SK-N-SH (cell line): Measurements from ENCODE around the gene SETX. TPM values are rescaled to one million over a fixed set of nuclear protein-coding genes. Genes with fewer than 3 reads are reported as not detected.

ENCODE experiments used
- CTCF ChIA-PET: fragments of 300-600, 350-600 bp; formaldehyde crosslinking; extraction: SDS; loops from one replicate; lab custom pipeline; 2021; lab: Yijun Ruan, JAX
- POLR2A ChIA-PET: fragments of 350-600 bp; sonication (Branson Sonifier 250); formaldehyde crosslinking; extraction: SDS; loops from one replicate; lab custom pipeline; 2020; ENCODE audit warnings: antibody characterized with exemption, inconsistent platforms; lab: Yijun Ruan, JAX
- DNase-seq: peaks from one replicate; pipeline ENCODE4 v3.0.0; 2012
- H2AFZ ChIP-seq: fragments of 200-600 bp; sonication (generic); 2 replicates; pipeline ENCODE4 v1.8.1; 2016; ENCODE audit warnings: antibody characterized with exemption, mild to moderate bottlenecking, low read depth
- H3F3A ChIP-seq: fragments of 200-600 bp; sonication (generic); replicated peaks from 2 replicates; pipeline ENCODE3; 2016; ENCODE audit warnings: antibody characterized with exemption, mild to moderate bottlenecking; ENCODE audit not compliant: insufficient read depth
- H3K27ac ChIP-seq, 2 experiments: fragments of 200-500 bp in 1 of 2; fragments of 200-600 bp in 1 of 2; sonication (Bioruptor generic) in 1 of 2; sonication (generic), shearing (Covaris generic) in 1 of 2; 2 replicates each; pipeline versions ENCODE4 v1.5.1 to v1.6.1; 2014 to 2016; ENCODE audit warnings: low read depth in 2 of 2, inconsistent platforms in 1 of 2, low read length in 1 of 2, mild to moderate bottlenecking in 1 of 2, mixed read lengths in 1 of 2
- H3K27me3 ChIP-seq: fragments of 200-600 bp; sonication (generic), shearing (Covaris generic); 2 replicates; pipeline ENCODE4 v1.6.1; 2016; ENCODE audit warnings: mixed run types; ENCODE audit not compliant: insufficient read depth
- H3K36me3 ChIP-seq, 2 experiments: fragments of 200-500 bp in 1 of 2; fragments of 200-600 bp in 1 of 2; sonication (Bioruptor generic) in 1 of 2; sonication (generic) in 1 of 2; replicated peaks in 1 of 2; 2 replicates each; pipeline versions ENCODE3 to v1.5.1; 2014 to 2016; ENCODE audit warnings: low read length in 1 of 2, mild to moderate bottlenecking in 1 of 2; ENCODE audit not compliant: insufficient read depth in 2 of 2, control insufficient read depth in 1 of 2
- H3K4me1 ChIP-seq, 2 experiments: fragments of 200-500 bp in 1 of 2; fragments of 200-600 bp in 1 of 2; sonication (Bioruptor generic) in 1 of 2; sonication (generic), shearing (Covaris generic) in 1 of 2; 2 replicates each; pipeline versions ENCODE4 v1.5.1 to v1.6.1; 2014 to 2016; ENCODE audit warnings: low read depth in 1 of 2, low read length in 1 of 2, mixed run types in 1 of 2; ENCODE audit not compliant: insufficient read depth in 2 of 2, control insufficient read depth in 1 of 2
- H3K4me2 ChIP-seq: fragments of 200-600 bp; sonication (generic), shearing (Covaris generic); 2 replicates; pipeline ENCODE4 v1.6.1; 2017; ENCODE audit warnings: mixed run types
- H3K4me3 ChIP-seq, 2 experiments: fragments of 200-500 bp in 1 of 2; fragments of 200-600 bp in 1 of 2; sonication (Bioruptor generic) in 1 of 2; sonication (generic), shearing (Covaris generic) in 1 of 2; 2 replicates each; pipeline versions ENCODE4 v1.5.1 to v1.8.1; 2014 to 2016; ENCODE audit warnings: low read depth in 2 of 2, inconsistent platforms in 1 of 2, low read length in 1 of 2, mild to moderate bottlenecking in 1 of 2, mixed read lengths in 1 of 2, moderate library complexity in 1 of 2
- H3K79me2 ChIP-seq: fragments of 200-600 bp; sonication (generic); 2 replicates; pipeline ENCODE4 v1.8.1; 2017; ENCODE audit warnings: mild to moderate bottlenecking; ENCODE audit not compliant: insufficient read depth
- H3K9ac ChIP-seq: fragments of 200-600 bp; sonication (generic); 2 replicates; pipeline ENCODE4 v1.6.1; 2017; ENCODE audit warnings: mixed run types
- H3K9me2 ChIP-seq: fragments of 200-600 bp; sonication (generic); 2 replicates; pipeline ENCODE4 v1.6.1; 2017; ENCODE audit warnings: mixed run types
- H3K9me3 ChIP-seq: fragments of 200-600 bp; sonication (generic); 2 replicates; pipeline ENCODE4 v1.6.1; 2017; ENCODE audit warnings: mixed run types, mild to moderate bottlenecking, moderate library complexity
- H4K20me1 ChIP-seq: fragments of 200-600 bp; sonication (generic); 2 replicates; pipeline ENCODE4 v1.6.1; 2017; ENCODE audit warnings: mild to moderate bottlenecking, mixed run types; ENCODE audit not compliant: insufficient read depth
- CHD2 ChIP-seq: fragments of 150-350 bp; IDR thresholded peaks from 2 replicates; pipeline ENCODE4 v1.6.1; 2018; ENCODE audit warnings: low read length; ENCODE audit not compliant: partially characterized antibody
- ELF1 ChIP-seq: IDR thresholded peaks from 2 replicates; pipeline ENCODE4 v1.4.0; 2012
- EZH2phosphoT487 ChIP-seq: fragments of 200-600 bp; sonication (generic); IDR thresholded peaks from 2 replicates; pipeline ENCODE4 v1.6.1; 2017; ENCODE audit warnings: low read depth, mixed run types, mild to moderate bottlenecking, antibody characterized with exemption, moderate library complexity, borderline replicate concordance
- FOSL2 ChIP-seq: IDR thresholded peaks from 2 replicates; pipeline ENCODE4 v1.4.0; 2012; ENCODE audit warnings: low read depth, mild to moderate bottlenecking, moderate library complexity, borderline replicate concordance
- FOXJ3 ChIP-seq: sonication (generic); formaldehyde crosslinking; IDR thresholded peaks from 2 replicates; pipeline ENCODE4 v1.5.1; 2020; ENCODE audit warnings: mild to moderate bottlenecking, missing genetic modification reagents
- GABPA ChIP-seq: IDR thresholded peaks from 2 replicates; pipeline ENCODE4 v1.4.0; 2012; ENCODE audit warnings: low read depth, mild to moderate bottlenecking
- GATA2 ChIP-seq: sonication (generic); formaldehyde crosslinking; IDR thresholded peaks from 2 replicates; pipeline ENCODE4 v1.5.0; 2020; ENCODE audit warnings: mild to moderate bottlenecking, missing genetic modification reagents
- IRF3 ChIP-seq: fragments of 150-350 bp; IDR thresholded peaks from 2 replicates; pipeline ENCODE4 v1.6.1; 2016; ENCODE audit warnings: mild to moderate bottlenecking, low read depth, low read length
- JUND ChIP-seq: IDR thresholded peaks from 2 replicates; pipeline ENCODE4 v1.4.0; 2012
- MEF2A ChIP-seq: IDR thresholded peaks from 2 replicates; pipeline ENCODE4 v1.4.0; 2012; ENCODE audit warnings: low read depth, borderline replicate concordance
- NFIC ChIP-seq: IDR thresholded peaks from 2 replicates; pipeline ENCODE4 v1.4.0; 2012; ENCODE audit warnings: borderline replicate concordance
- POLR2AphosphoS5 ChIP-seq: IDR thresholded peaks from 2 replicates; pipeline ENCODE4 v1.6.1; 2012; ENCODE audit warnings: low read depth, low read length
- RAD21 ChIP-seq: IDR thresholded peaks from 2 replicates; pipeline ENCODE4 v1.6.1; 2012; ENCODE audit warnings: mild to moderate bottlenecking, low read length
- RCOR1 ChIP-seq: fragments of 150-350 bp; IDR thresholded peaks from 2 replicates; pipeline ENCODE4 v1.6.1; 2017; ENCODE audit warnings: antibody characterized with exemption, low read length
- RFX5 ChIP-seq: IDR thresholded peaks from 2 replicates; pipeline ENCODE4 v1.6.1; 2012; ENCODE audit warnings: mild to moderate bottlenecking, improper control_type of control experiment, low read length
- SIN3A ChIP-seq: IDR thresholded peaks from 2 replicates; pipeline ENCODE4 v1.6.1; 2012; ENCODE audit warnings: low read depth, mild to moderate bottlenecking, low read length, moderate library complexity, borderline replicate concordance
- SMC3 ChIP-seq: IDR thresholded peaks from 2 replicates; pipeline ENCODE4 v1.6.1; 2012; ENCODE audit warnings: low read depth, low read length, improper control_type of control experiment
- TAF1 ChIP-seq: IDR thresholded peaks from 2 replicates; pipeline ENCODE4 v1.6.1; 2012; ENCODE audit warnings: low read depth, mild to moderate bottlenecking, low read length, moderate library complexity, borderline replicate concordance
- TCF12 ChIP-seq: IDR thresholded peaks from 2 replicates; pipeline ENCODE4 v1.4.0; 2012
- YY1 ChIP-seq: IDR thresholded peaks from 2 replicates; pipeline ENCODE4 v1.4.0; 2012; ENCODE audit warnings: low read depth, mild to moderate bottlenecking
- WGBS: methylation state at CpG from one replicate; pipeline ENCODE4 v1.1.6; 2017; ENCODE audit warnings: low lambda C conversion rate; 5-methylcytosine and 5-hydroxymethylcytosine counted together
- polyA plus RNA-seq, 3 experiments: library from polyadenylated mRNA; depleted of rRNA; stranded (reverse); fragments of >200 nt; gene quantifications; 2 replicates each; pipeline ENCODE4 v1.2.3, GENCODE V29; 2012
- TF ChIP-seq, protein P1 (sequence below): IDR thresholded peaks from 2 replicates; pipeline ENCODE4 v1.4.0; 2012; ENCODE audit warnings: low read depth, borderline replicate concordance

The SETX gene
- polyA plus RNA-seq, 1 of the 3 experiments (the other 2 are of a cell fraction) = 12.3 TPM

- no peak for TF ChIP-seq GABPA
- no peak for TF ChIP-seq GATA2 (CRISPR knock-in tag)
- no peak for TF ChIP-seq TCF12
- TF ChIP-seq JUND = no peak
These were observed 70.9 kb downstream of the SETX start (continued) for GRCh38 chr9:132283863-132284262.

DNA sequence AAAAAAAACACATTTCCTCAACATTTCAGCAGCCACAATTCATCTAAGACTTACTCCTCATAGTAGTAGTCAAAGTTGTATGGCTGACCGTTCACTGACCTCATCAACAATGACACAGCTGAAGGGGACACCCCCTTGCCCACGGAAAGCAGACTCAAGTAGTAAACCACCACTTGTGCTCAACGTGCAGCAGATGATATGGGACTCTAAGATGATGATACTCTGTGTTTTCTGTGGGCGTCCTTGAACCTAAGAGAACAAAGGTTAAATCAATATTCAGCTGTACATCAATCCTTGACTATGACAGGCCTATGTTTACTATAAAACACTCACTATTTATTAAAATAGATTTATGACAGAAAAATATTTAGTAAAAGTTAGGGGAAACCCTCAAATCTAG, 71.6 kb downstream of the SETX start:
- H3K4me2 ChIP-seq = no peak overlapping the region
- H3K9me3 ChIP-seq = no peaks in the 10 kb centered on the region
- CTCF ChIA-PET = interaction anchor here (2.2 kb wide), 1 partner anchor 14 kb away, joined by 14 read pairs; no protein-coding TSS in a partner anchor
- no peak overlapping the region for H3K4me3 ChIP-seq
- no peaks in the 10 kb centered on the region for H3K27me3 ChIP-seq
- H3K9ac ChIP-seq = no peak overlapping the region
- H3K27ac ChIP-seq = no peak overlapping the region
- DNase-seq = no peak
- 79% methylated on average over 4 of the region's 4 CpGs for WGBS
- H3K79me2 ChIP-seq = 0 out of 2 replicates have a peak, but pooled peaks cover 11% of the 10 kb centered on the region
- no peaks in the 10 kb centered on the region for H3K9me2 ChIP-seq
- H3K4me1 ChIP-seq = no peaks in the 10 kb centered on the region
- peaks cover 6% of the 10 kb centered on the region for H4K20me1 ChIP-seq
- H3F3A ChIP-seq = peaks cover 5% of the 10 kb centered on the region
- H2AFZ ChIP-seq = no peak overlapping the region
- POLR2A ChIA-PET = no interaction called here
- H3K36me3 ChIP-seq = peaks cover 73 to 87% of the 10 kb centered on the region in 2 experiments
- TF ChIP-seq NFIC (no peak), RAD21 (no peak), SIN3A (no peak), RCOR1 (no peak), FOSL2 (no peak), ELF1 (no peak), FOXJ3 (CRISPR knock-in tag) (no peak), YY1 (no peak), IRF3 (no peak), CHD2 (no peak), EZH2phosphoT487 (no peak), POLR2AphosphoS5 (no peak), RFX5 (no peak), SMC3 (no peak), MEF2A (no peak), TAF1 (no peak), GATA2 (CRISPR knock-in tag) (no peak)
- TF ChIP-seq, protein P1, sequence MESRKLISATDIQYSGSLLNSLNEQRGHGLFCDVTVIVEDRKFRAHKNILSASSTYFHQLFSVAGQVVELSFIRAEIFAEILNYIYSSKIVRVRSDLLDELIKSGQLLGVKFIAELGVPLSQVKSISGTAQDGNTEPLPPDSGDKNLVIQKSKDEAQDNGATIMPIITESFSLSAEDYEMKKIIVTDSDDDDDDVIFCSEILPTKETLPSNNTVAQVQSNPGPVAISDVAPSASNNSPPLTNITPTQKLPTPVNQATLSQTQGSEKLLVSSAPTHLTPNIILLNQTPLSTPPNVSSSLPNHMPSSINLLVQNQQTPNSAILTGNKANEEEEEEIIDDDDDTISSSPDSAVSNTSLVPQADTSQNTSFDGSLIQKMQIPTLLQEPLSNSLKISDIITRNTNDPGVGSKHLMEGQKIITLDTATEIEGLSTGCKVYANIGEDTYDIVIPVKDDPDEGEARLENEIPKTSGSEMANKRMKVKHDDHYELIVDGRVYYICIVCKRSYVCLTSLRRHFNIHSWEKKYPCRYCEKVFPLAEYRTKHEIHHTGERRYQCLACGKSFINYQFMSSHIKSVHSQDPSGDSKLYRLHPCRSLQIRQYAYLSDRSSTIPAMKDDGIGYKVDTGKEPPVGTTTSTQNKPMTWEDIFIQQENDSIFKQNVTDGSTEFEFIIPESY = no peak
